HG02938 (cell line): ENCODE results near the gene MGMT.

Experiments used
- ATAC-seq: cut with Tn5 transposase; IDR thresholded peaks from one replicate; pipeline ENCODE4 v1.9.1; 2021; ENCODE audit warnings: mild to moderate bottlenecking, moderate library complexity; ENCODE audit not compliant: unreplicated experiment

The MGMT gene

GRCh38 chr10:129615921-129616525, 149.0 kb downstream of the MGMT start:
- no peak for ATAC-seq

- ATAC-seq, result no peak
These were observed 150.7 kb downstream of the MGMT start for GRCh38 chr10:129617768-129618167.

GRCh38 chr10:129621062-129621461, 154.0 kb downstream of the MGMT start:
- ATAC-seq, result no peak

- ATAC-seq, result no peak
These were observed 154.7 kb downstream of the MGMT start for GRCh38 chr10:129621693-129622092.

- ATAC-seq, result no peak
These were observed 155.2 kb downstream of the MGMT start for GRCh38 chr10:129622291-129622690.

GRCh38 chr10:129622736-129623135, 155.7 kb downstream of the MGMT start:
- no peak for ATAC-seq

GRCh38 chr10:129624526-129624925, 157.5 kb downstream of the MGMT start:
- no peak for ATAC-seq

GRCh38 chr10:129626309-129626708, 159.3 kb downstream of the MGMT start:
- no peak for ATAC-seq

- no peak for ATAC-seq
These were observed 159.9 kb downstream of the MGMT start for GRCh38 chr10:129626796-129627435.

GRCh38 chr10:129627442-129627841, 160.4 kb downstream of the MGMT start:
- ATAC-seq, result no peak

GRCh38 chr10:129628823-129629222, 161.8 kb downstream of the MGMT start:
- no peak for ATAC-seq

GRCh38 chr10:129629911-129630310, 162.9 kb downstream of the MGMT start:
- ATAC-seq, result no peak

- no peak for ATAC-seq
These were observed 164.0 kb downstream of the MGMT start for GRCh38 chr10:129631006-129631405.

GRCh38 chr10:129631870-129632623, 165.0 kb downstream of the MGMT start:
- ATAC-seq, result no peak

GRCh38 chr10:129637010-129637409, 170.0 kb downstream of the MGMT start:
- no peak for ATAC-seq

GRCh38 chr10:129637846-129638245, 170.8 kb downstream of the MGMT start:
- no peak for ATAC-seq

GRCh38 chr10:129641351-129641750, 174.3 kb downstream of the MGMT start:
- ATAC-seq, result no peak

- no peak for ATAC-seq
These were observed 174.9 kb downstream of the MGMT start for GRCh38 chr10:129641982-129642381.

- ATAC-seq, result no peak
These were observed 175.4 kb downstream of the MGMT start for GRCh38 chr10:129642427-129642826.

GRCh38 chr10:129643266-129643665, 176.2 kb downstream of the MGMT start:
- no peak for ATAC-seq

GRCh38 chr10:129645487-129645886, 178.4 kb downstream of the MGMT start:
- ATAC-seq, result no peak

- ATAC-seq, result no peak
These were observed 179.9 kb downstream of the MGMT start for GRCh38 chr10:129646973-129647372.
